C4-2B (cell line): ENCODE results near the gene MAP4K1.

Source experiments
- CTCF ChIP-seq: fragments of 450-650 bp; conservative IDR thresholded peaks from 2 replicates; pipeline ENCODE4 v1.5.1; 2017; ENCODE audit warnings: mild to moderate bottlenecking
- ZFX ChIP-seq: fragments of 450-650 bp; IDR thresholded peaks from 2 replicates; pipeline ENCODE4 v1.6.1; 2017

GRCh38 chr19:38544569-38545315, 73.0 kb downstream of the MAP4K1 start:
- TF ChIP-seq CTCF (peak; percentile 44), ZFX (no peak)
